NCI-H345 (cell line): Measurements from ENCODE around the gene BPIFB3.

ENCODE experiments used
- DNase-seq: peaks from one replicate; lab custom pipeline; 2025; lab: John Stamatoyannopoulos, UW

The BPIFB3 gene

DNA sequence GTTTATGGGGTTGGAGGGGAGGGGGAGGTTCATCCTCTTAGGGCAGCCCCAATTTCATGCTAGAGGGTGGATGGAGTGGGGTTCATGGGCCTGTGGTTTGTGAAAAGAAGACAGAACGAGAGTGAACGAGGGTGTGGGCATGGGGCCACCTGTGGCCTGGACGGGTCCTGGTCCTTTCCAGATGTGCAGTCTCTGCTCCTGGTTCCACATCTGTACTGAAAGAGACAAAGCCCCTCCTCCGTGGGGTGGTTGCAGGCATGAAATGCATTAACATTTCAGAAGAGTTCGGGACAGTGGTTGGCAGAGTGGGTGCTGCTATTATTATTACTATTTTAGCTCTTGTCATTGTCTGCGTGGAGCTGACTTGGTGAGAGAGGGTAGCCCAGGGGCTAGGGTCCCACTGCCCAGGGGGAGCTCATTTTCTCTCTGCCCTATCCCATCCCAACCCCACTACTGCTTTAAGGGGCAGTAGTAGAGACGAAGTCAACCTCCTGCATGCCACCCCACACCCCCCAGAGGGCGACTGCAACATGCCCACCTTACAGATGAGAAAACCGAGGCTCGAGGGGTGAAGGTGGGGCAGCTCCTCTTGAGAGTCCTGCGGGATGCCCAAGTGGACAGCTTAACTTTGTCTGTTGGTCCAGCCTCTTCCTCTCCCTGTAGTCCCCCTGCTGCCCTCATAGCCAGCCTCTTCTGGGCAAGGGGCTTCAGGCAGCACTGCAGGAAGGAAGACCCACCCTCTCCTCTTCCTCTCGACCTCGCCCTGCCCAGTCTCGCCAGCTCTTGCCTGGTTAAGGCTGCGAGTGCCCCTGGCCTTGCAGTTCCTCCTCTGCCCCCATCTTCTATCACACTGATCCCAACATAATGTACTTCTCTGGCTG is 37.8 kb upstream of the BPIFB3 start:
- no peak for DNase-seq

- no peak for DNase-seq
These were observed 37.1 kb upstream of the BPIFB3 start for GRCh38 chr20:33016581-33017109.

GRCh38 chr20:33017542-33017941 is 36.2 kb upstream of the BPIFB3 start:
- DNase-seq = no peak

- no peak for DNase-seq
These were observed 35.4 kb upstream of the BPIFB3 start for GRCh38 chr20:33018169-33018931.

DNA sequence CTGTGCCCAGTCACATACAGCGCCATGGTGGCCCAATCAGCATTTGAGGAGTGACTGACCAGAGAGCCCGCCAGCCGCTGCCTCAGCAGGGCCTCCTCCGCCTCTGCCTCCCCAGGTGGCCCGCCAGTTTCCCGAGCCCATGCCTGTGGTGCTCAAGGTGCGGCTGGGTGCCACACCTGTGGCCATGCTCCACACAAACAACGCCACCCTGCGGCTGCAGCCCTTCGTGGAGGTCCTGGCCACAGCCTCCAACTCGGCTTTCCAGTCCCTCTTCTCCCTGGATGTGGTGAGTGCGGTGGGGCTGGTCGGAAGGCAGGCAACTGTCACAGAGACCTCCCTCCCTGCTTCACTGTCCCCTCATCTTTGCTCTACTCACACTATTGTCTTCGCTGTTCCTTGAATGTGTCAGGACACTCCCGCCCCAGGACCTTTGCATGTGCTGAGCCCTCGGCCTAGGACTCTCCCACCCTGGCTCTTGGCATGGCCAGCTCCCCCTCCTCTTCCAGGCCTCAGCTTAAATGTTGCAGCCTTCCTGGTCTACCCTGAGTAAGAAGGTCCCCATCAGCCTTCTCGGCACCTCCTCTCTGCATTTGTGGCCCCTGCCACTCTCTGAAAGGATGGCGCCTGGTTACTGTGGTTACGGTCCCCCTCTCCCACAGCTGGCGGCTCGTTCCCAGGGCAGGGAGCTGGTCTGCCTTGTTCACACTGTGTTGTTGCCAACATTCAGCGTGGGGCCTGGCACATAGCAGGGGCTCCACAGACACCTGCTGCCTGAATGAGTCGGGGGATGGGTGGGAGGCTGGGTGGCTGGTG is 34.0 kb upstream of the BPIFB3 start:
- no peak for DNase-seq

DNA sequence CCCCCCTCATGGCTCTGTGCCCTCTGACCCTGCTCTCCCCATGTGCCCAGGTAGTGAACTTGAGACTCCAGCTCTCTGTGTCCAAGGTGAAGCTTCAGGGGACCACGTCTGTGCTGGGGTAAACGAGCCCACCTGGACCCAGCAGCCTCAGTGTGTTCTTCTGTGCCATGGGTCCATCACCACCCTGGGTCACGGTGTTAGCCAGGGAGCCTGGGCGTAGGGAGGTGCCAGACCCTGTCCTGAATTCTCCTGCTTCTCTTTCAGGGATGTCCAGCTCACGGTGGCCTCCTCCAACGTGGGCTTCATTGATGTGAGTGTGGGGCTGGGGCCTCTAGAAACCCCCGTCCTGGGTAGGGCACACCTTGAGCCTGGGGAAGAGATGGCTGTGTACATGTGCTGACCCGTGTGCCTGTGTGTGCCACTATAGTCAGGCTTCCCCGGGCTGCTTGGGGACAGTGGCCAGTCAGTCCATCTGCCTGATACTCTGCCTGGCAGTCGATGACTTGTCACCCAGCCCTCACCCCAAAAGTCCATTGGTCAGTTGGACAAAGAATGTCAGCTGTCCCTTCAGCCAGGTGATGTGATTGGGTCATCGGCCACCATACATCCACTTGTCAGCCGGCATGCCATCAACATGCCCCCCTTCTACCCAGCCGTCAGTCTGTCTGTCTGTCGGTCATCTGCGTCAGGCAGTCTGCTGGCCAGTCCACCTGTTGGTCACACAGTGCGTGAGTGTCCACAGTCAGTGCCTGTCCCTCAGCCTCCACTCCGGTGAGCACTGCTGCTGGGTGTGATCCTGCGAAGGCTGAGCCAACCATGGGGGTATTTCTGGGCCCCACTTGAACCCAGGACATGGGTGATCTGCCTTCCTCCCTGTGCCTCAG is 33.2 kb upstream of the BPIFB3 start:
- DNase-seq = no peak

- no peak for DNase-seq
These were observed 31.8 kb upstream of the BPIFB3 start for GRCh38 chr20:33021879-33022278.

- DNase-seq = no peak
These were observed 31.4 kb upstream of the BPIFB3 start for GRCh38 chr20:33022289-33022688.

GRCh38 chr20:33022694-33023438 is 30.8 kb upstream of the BPIFB3 start:
- no peak for DNase-seq

DNA sequence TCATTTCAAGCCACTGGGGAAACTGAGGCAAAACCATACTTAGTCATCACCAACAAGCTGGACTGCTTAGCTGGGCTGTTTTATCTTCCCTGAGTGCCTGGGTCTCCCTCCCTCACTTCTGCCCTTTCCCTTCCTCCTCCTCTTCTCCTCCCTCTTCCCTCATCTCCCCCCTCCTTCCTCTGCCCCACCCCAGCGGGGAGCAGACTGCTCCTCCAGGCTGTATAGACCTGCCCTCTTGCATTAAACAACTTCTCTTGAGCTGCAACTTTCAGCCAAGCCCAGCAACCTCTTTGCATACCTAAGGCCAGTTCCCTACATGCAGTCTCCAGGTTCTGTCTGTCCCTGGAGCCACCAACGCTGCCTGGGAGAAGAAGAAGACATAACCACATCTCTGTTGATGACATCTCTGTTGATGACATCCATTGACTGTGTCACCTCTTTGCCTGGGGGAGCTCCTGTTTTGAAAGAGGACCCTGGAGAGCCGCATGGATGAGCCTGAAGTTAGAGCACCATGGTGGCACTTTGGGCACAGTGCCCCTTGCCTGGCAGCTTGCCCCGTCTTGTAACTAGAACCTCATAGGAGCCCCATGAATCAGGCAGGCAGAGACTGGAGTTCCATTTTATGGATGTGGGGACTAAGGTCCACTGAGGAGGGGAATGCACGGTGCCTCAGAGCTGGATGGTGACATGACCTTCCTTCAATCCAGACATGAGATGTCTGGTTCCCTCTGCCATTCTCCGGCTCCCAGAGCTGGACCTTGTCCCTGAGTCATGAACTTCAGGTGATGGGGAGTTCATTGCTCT is 30.1 kb upstream of the BPIFB3 start:
- no peak for DNase-seq

DNA sequence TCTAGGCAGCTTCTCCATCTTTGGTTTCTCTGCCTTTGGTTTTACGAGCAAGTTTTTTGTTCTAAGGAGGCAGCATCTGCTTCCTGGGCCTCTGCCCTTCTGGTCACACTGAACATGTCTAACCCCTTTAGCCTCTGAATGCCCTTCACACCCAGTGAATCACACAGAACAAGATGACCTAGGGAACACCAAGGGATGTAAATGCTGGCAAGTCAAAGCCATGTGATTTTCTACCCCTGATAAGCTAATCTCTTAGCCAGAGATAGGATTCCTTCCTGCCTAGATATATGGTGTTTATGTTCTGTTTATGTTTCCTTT is 29.5 kb upstream of the BPIFB3 start:
- no peak for DNase-seq

- DNase-seq = no peak
These were observed 28.9 kb upstream of the BPIFB3 start for GRCh38 chr20:33024609-33025317.

GRCh38 chr20:33025318-33025876 is 28.3 kb upstream of the BPIFB3 start:
- DNase-seq = no peak

- DNase-seq = no peak
These were observed 27.5 kb upstream of the BPIFB3 start for GRCh38 chr20:33026072-33026778.

- DNase-seq = no peak
These were observed 26.6 kb upstream of the BPIFB3 start for GRCh38 chr20:33026779-33027759.

GRCh38 chr20:33027769-33028751 is 25.6 kb upstream of the BPIFB3 start:
- DNase-seq = no peak
